GM12892 (cell line): ENCODE measurements around the gene SYNGR1.

Source experiments
- POLR2A ChIP-seq: IDR thresholded peaks from 2 replicates; pipeline ENCODE4 v1.6.1; 2011; ENCODE audit warnings: low read depth, low read length, control low read depth
- POLR2AphosphoS5 ChIP-seq: IDR thresholded peaks from 2 replicates; pipeline ENCODE4 v1.6.1; 2011; ENCODE audit warnings: low read depth, low read length, control low read depth
- TAF1 ChIP-seq: IDR thresholded peaks from 2 replicates; pipeline ENCODE4 v1.6.1; 2011; ENCODE audit warnings: low read depth, mild to moderate bottlenecking, control low read depth, low read length, borderline replicate concordance

- TF ChIP-seq POLR2A (no peak), TAF1 (no peak), POLR2AphosphoS5 (no peak)
Measured at GRCh38 chr22:39348909-39349505, 784 bp upstream of the SYNGR1 start.
